ENCODE measurements around the gene ARMC5. TPM values are rescaled to one million over a fixed set of nuclear protein-coding genes. Genes with fewer than 3 reads are reported as not detected.

Gene ARMC5
- polyA plus RNA-seq, 1 donor = 13.6 TPM

GRCh38 chr16:31513126-31513525 is 53.8 kb downstream of the ARMC5 start:
- H3K9me3 ChIP-seq (ENCODE audit: control insufficient read depth, low read depth, low read length) = no peaks in the 10 kb centered on the region
- H3K27ac ChIP-seq (ENCODE audit: low read length) = no peak overlapping the region
- DNase-seq = no peak
- no peaks in the 10 kb centered on the region for H3K36me3 ChIP-seq (ENCODE audit: control insufficient read depth, insufficient read depth, low read length)
- H3K27me3 ChIP-seq (ENCODE audit: control insufficient read depth, insufficient read depth, low read length) = no peaks in the 10 kb centered on the region
- no CpG with 5 or more reads among the region's 6 CpGs for WGBS (ENCODE audit: insufficient coverage, low lambda C conversion rate)
- H3K4me3 ChIP-seq (ENCODE audit: low read length) = no peak overlapping the region
- peaks cover 9% of the 10 kb centered on the region for H3K4me1 ChIP-seq (ENCODE audit: control insufficient read depth, insufficient read depth, low read length)

DNA sequence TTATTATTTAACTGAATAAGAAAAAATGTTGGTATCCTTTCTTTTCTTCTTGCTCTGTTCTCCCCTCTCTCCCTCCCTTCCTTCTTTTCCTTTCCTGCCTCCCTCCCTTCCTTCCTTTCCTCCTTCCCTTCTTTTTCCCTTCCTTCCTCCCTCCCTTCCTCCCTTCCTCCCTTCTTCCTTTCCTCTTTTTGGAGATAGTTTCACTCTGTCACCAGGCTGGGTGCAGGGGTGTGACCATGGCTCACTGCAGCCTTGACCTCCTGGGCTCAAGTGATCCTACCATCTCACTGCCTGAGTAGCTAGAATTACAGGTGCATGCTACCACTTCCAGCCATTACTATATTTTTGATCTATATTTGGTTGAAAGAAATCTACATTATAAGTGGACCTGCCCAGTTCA is 54.6 kb downstream of the ARMC5 start:
- Histone ChIP-seq H3K27me3 (ENCODE audit: control insufficient read depth, insufficient read depth, low read length) (no peaks in the 10 kb centered on the region), H3K4me1 (ENCODE audit: control insufficient read depth, insufficient read depth, low read length) (peaks cover 9% of the 10 kb centered on the region), H3K4me3 (ENCODE audit: low read length) (no peak overlapping the region), H3K9me3 (ENCODE audit: control insufficient read depth, low read depth, low read length) (no peaks in the 10 kb centered on the region), H3K36me3 (ENCODE audit: control insufficient read depth, insufficient read depth, low read length) (no peaks in the 10 kb centered on the region), H3K27ac (ENCODE audit: low read length) (no peak overlapping the region)
- no peak for DNase-seq

Other genes starting within 250 kb of the ARMC5 start
- 0.10 TPM for gene TRIM72, start 245.4 kb upstream of the ARMC5 start, polyA plus RNA-seq
- 0.19 TPM for gene PYDC1, start 242.4 kb upstream of the ARMC5 start, polyA plus RNA-seq
- 1.6 TPM for gene ITGAM, start 199.5 kb upstream of the ARMC5 start, polyA plus RNA-seq
- 1.9 TPM for gene ITGAX, start 104.3 kb upstream of the ARMC5 start, polyA plus RNA-seq
- 0.03 TPM for gene ITGAD, start 66.2 kb upstream of the ARMC5 start, polyA plus RNA-seq
- 7.8 TPM for gene COX6A2, start 31.1 kb upstream of the ARMC5 start, polyA plus RNA-seq
- gene ZNF843, start 16.7 kb upstream of the ARMC5 start, polyA plus RNA-seq = 1.5 TPM
- gene TGFB1I1, start 12.7 kb downstream of the ARMC5 start, polyA plus RNA-seq = 38.7 TPM
- 7.3 TPM for gene SLC5A2, start 23.6 kb downstream of the ARMC5 start, polyA plus RNA-seq
- 99.1 TPM for gene RUSF1, start 48.9 kb downstream of the ARMC5 start, polyA plus RNA-seq
- 11.8 TPM for gene AHSP, start 68.4 kb downstream of the ARMC5 start, polyA plus RNA-seq